Activated T-cell treated with anti-CD3 and anti-CD28 coated beads for 24 hours (primary cell): ENCODE data around the gene GLCE.
"Not testable (repeated sequence)": the region's sequence is repeated elsewhere in the genome, so short reads cannot be mapped to it uniquely, and the experiment has no call there.

Source experiments
- DNase-seq: peaks from one replicate; pipeline ENCODE4 v3.0.0-alpha.2; 2020; ENCODE audit warnings: low read depth

Gene GLCE

GRCh38 chr15:69135499-69135898 is 24.9 kb upstream of the GLCE start:
- DNase-seq = no peak

GRCh38 chr15:69138963-69139362 is 21.5 kb upstream of the GLCE start:
- DNase-seq = no peak

GRCh38 chr15:69140306-69140705 is 20.1 kb upstream of the GLCE start:
- DNase-seq = no peak

- DNase-seq = no peak
Observed at GRCh38 chr15:69141286-69141701, 19.1 kb upstream of the GLCE start.

- DNase-seq = no peak
Observed at GRCh38 chr15:69141833-69142232, 18.6 kb upstream of the GLCE start.

- no peak for DNase-seq
Observed at GRCh38 chr15:69143756-69144436, 16.5 kb upstream of the GLCE start.

- DNase-seq = no peak
Observed at GRCh38 chr15:69144530-69144929, 15.9 kb upstream of the GLCE start.

- DNase-seq = no peak
Observed at GRCh38 chr15:69145149-69145693, 15.2 kb upstream of the GLCE start.

- no peak for DNase-seq
Observed at GRCh38 chr15:69145694-69146492, 14.5 kb upstream of the GLCE start.

- no peak for DNase-seq
Observed at GRCh38 chr15:69146724-69147435, 13.6 kb upstream of the GLCE start.

- DNase-seq = no peak
Observed at GRCh38 chr15:69148465-69148864, 12.0 kb upstream of the GLCE start.

GRCh38 chr15:69149163-69149562 is 11.3 kb upstream of the GLCE start:
- DNase-seq = no peak

GRCh38 chr15:69149803-69150202 is 10.6 kb upstream of the GLCE start:
- no peak for DNase-seq

GRCh38 chr15:69150336-69150735 is 10.1 kb upstream of the GLCE start:
- DNase-seq = no peak

- DNase-seq = no peak
Observed at GRCh38 chr15:69150841-69151240, 9.6 kb upstream of the GLCE start.

GRCh38 chr15:69153046-69153445 is 7.4 kb upstream of the GLCE start:
- DNase-seq = no peak

- not testable (repeated sequence) for DNase-seq
Observed at GRCh38 chr15:69153587-69153986, 6.8 kb upstream of the GLCE start.

- DNase-seq = no peak
Observed at GRCh38 chr15:69154078-69154477, 6.4 kb upstream of the GLCE start.

GRCh38 chr15:69154684-69155083 is 5.8 kb upstream of the GLCE start:
- no peak for DNase-seq

GRCh38 chr15:69156736-69157381 is 3.6 kb upstream of the GLCE start:
- DNase-seq = no peak

- DNase-seq = no peak
Observed at GRCh38 chr15:69158201-69158842, 2.1 kb upstream of the GLCE start.

GRCh38 chr15:69158843-69159240 is 1.6 kb upstream of the GLCE start:
- no peak for DNase-seq
